GM12891 (cell line): ENCODE data around the gene NCOR2.

Experiments used
- POLR2A ChIP-seq: IDR thresholded peaks from 2 replicates; pipeline ENCODE4 v1.6.1; 2011; ENCODE audit warnings: low read depth, low read length, control low read depth
- POLR2AphosphoS5 ChIP-seq: IDR thresholded peaks from 2 replicates; pipeline ENCODE4 v1.6.1; 2011; ENCODE audit warnings: low read depth, low read length, control low read depth
- TAF1 ChIP-seq: IDR thresholded peaks from 2 replicates; pipeline ENCODE4 v1.6.1; 2011; ENCODE audit warnings: low read depth, low read length, control low read depth

DNA sequence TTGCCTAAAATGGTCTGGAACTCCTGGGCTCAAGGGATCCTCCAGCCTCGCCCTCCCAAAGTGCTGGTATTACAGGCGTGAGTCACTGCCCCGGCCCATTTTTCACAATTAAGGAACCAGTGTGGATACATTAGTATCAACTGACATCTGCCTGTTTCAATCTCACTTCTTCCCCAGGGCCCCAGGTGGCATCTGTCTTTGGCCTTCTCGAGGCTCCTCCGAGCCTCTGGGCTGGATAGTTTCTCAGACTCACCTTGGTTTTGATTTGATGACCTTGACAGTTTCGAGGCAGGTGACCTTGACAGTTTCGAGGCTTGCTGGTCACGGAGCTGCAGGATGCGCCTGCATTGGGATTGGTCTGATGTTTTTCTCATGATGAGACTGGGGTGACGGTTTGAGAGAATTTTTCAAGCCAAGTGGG is 41.0 kb upstream of the NCOR2 start:
- TF ChIP-seq POLR2A (no peak), TAF1 (no peak), POLR2AphosphoS5 (no peak)
